Measurements from ENCODE around the gene HTR2A.
A peak's percentile ranks its signal among the peaks of the same experiment; 100 is the strongest.

HTR2A gene

GRCh38 chr13:46868091-46868490, 28.8 kb downstream of the HTR2A start:
- no peak for DNase-seq (ENCODE audit: low read depth)

- DNase-seq (ENCODE audit: low read depth), result peak; percentile 76
Measured at GRCh38 chr13:46866150-46866549, 30.7 kb downstream of the HTR2A start.

- no peak for DNase-seq (ENCODE audit: low read depth)
Measured at GRCh38 chr13:46864941-46865340, 31.9 kb downstream of the HTR2A start.

- no peak for DNase-seq (ENCODE audit: low read depth)
Measured at GRCh38 chr13:46861959-46862358, 34.9 kb downstream of the HTR2A start.

GRCh38 chr13:46860722-46861121, 36.1 kb downstream of the HTR2A start:
- no peak for DNase-seq (ENCODE audit: low read depth)

GRCh38 chr13:46858776-46859175, 38.1 kb downstream of the HTR2A start:
- DNase-seq (ENCODE audit: low read depth), result no peak

GRCh38 chr13:46858163-46858562, 38.7 kb downstream of the HTR2A start:
- DNase-seq (ENCODE audit: low read depth), result no peak

GRCh38 chr13:46855664-46856063, 41.2 kb downstream of the HTR2A start:
- DNase-seq (ENCODE audit: low read depth), result no peak

- no peak for DNase-seq (ENCODE audit: low read depth)
Measured at GRCh38 chr13:46855166-46855565, 41.7 kb downstream of the HTR2A start.

GRCh38 chr13:46852168-46852567, 44.7 kb downstream of the HTR2A start:
- DNase-seq (ENCODE audit: low read depth), result no peak

- DNase-seq (ENCODE audit: low read depth), result no peak
Measured at GRCh38 chr13:46850214-46850613, 46.6 kb downstream of the HTR2A start.

GRCh38 chr13:46846726-46847125, 50.1 kb downstream of the HTR2A start:
- DNase-seq (ENCODE audit: low read depth), result no peak

- DNase-seq (ENCODE audit: low read depth), result no peak
Measured at GRCh38 chr13:46845146-46845545, 51.7 kb downstream of the HTR2A start.

- DNase-seq (ENCODE audit: low read depth), result no peak
Measured at GRCh38 chr13:46844431-46844830, 52.4 kb downstream of the HTR2A start.

GRCh38 chr13:46839399-46839798, 57.5 kb downstream of the HTR2A start:
- no peak for DNase-seq (ENCODE audit: low read depth)

- DNase-seq (ENCODE audit: low read depth), result no peak
Measured at GRCh38 chr13:46834657-46835056, 62.2 kb downstream of the HTR2A start.

GRCh38 chr13:46831588-46832194, 65.2 kb downstream of the HTR2A start:
- peak; percentile 50 for DNase-seq (ENCODE audit: low read depth)

- DNase-seq (ENCODE audit: low read depth), result no peak
Measured at GRCh38 chr13:46830405-46831005, 66.3 kb downstream of the HTR2A start.

GRCh38 chr13:46822551-46822950, 74.3 kb downstream of the HTR2A start:
- DNase-seq (ENCODE audit: low read depth), result no peak

GRCh38 chr13:46817838-46818476, 78.9 kb downstream of the HTR2A start:
- no peak for DNase-seq (ENCODE audit: low read depth)

GRCh38 chr13:46817095-46817494, 79.8 kb downstream of the HTR2A start:
- peak; percentile 51 for DNase-seq (ENCODE audit: low read depth)

GRCh38 chr13:46816371-46816770, 80.5 kb downstream of the HTR2A start:
- no peak for DNase-seq (ENCODE audit: low read depth)

GRCh38 chr13:46812301-46812797, 84.5 kb downstream of the HTR2A start:
- no peak for DNase-seq (ENCODE audit: low read depth)
